Panc1 (cell line): ENCODE results near the gene PDZD2. TPM values are rescaled to one million over a fixed set of nuclear protein-coding genes. Genes with fewer than 3 reads are reported as not detected.

Experiments used
- ATAC-seq: fragments of 200-7000 bp; cut with Tn5 transposase; 2 replicates; pipeline ENCODE4 v1.9.1; 2020; ENCODE audit warnings: mild to moderate bottlenecking, moderate library complexity
- BruUV-seq: library from RNA; stranded (reverse); fragments of 400-500 nt; replicated peaks from 2 replicates; lab custom pipeline; 2021; lab: Mats Ljungman, UMichigan
- CTCF ChIA-PET: fragments of 300-600 bp; sonication (Branson Sonifier 250); formaldehyde crosslinking; loops from one replicate; lab custom pipeline; 2022; ENCODE audit warnings: antibody characterized with exemption; lab: Charles Lee
- POLR2A ChIA-PET: fragments of 300-600 bp; sonication (Branson Sonifier 250); formaldehyde crosslinking; loops from one replicate; lab custom pipeline; 2022; ENCODE audit warnings: antibody characterized with exemption; lab: Charles Lee
- DNase-seq: peaks from one replicate; pipeline ENCODE4 v3.0.0-alpha.2; 2010; ENCODE audit warnings: low read depth, low spot score
- H3K27ac ChIP-seq: 2 replicates; pipeline ENCODE4 v1.5.1; 2011; ENCODE audit warnings: mild to moderate bottlenecking, low read length, inconsistent platforms
- H3K27me3 ChIP-seq: fragments of 200-500 bp; sonication (Bioruptor generic); 2 replicates; pipeline ENCODE4 v1.6.0; 2014; ENCODE audit warnings: low read length, inconsistent platforms; ENCODE audit not compliant: control insufficient read depth, insufficient read depth
- H3K36me3 ChIP-seq: fragments of 200-500 bp; sonication (Bioruptor generic); 2 replicates; pipeline ENCODE4 v1.5.1; 2014; ENCODE audit warnings: inconsistent platforms, mild to moderate bottlenecking, low read length, moderate library complexity; ENCODE audit not compliant: control insufficient read depth, insufficient read depth
- H3K4me1 ChIP-seq: 2 replicates; pipeline ENCODE4 v1.5.1; 2011; ENCODE audit warnings: inconsistent platforms, mild to moderate bottlenecking, low read length, moderate library complexity; ENCODE audit not compliant: control insufficient read depth, insufficient read depth
- H3K4me3 ChIP-seq, 2 experiments: 2 replicates each; pipeline ENCODE4 v1.5.1; 2011 to 2012; ENCODE audit warnings: low read depth in 2 of 2, low read length in 2 of 2, mild to moderate bottlenecking in 2 of 2, inconsistent platforms in 1 of 2, moderate library complexity in 1 of 2
- H3K9me3 ChIP-seq: fragments of 200-500 bp; sonication (Bioruptor generic); 2 replicates; pipeline ENCODE4 v1.5.1; 2014; ENCODE audit warnings: low read depth, mild to moderate bottlenecking, inconsistent platforms, low read length, moderate library complexity; ENCODE audit not compliant: control insufficient read depth, insufficient read depth
- CTCF ChIP-seq: fragments of 450-650 bp; IDR thresholded peaks from 2 replicates; pipeline ENCODE4 v1.5.1; 2017; ENCODE audit warnings: mild to moderate bottlenecking
- POLR2AphosphoS5 ChIP-seq: IDR thresholded peaks from 2 replicates; pipeline ENCODE4 v1.6.1; 2012; ENCODE audit warnings: mild to moderate bottlenecking, low read depth, low read length, moderate library complexity
- REST ChIP-seq, 2 experiments: IDR thresholded peaks; 2 replicates each; pipeline ENCODE4 v1.6.1; 2011 to 2012; ENCODE audit warnings: low read depth in 2 of 2, control low read depth in 1 of 2, low read length in 1 of 2, mild to moderate bottlenecking in 1 of 2, moderate library complexity in 1 of 2; ENCODE audit not compliant: insufficient read depth in 1 of 2
- SIN3A ChIP-seq: IDR thresholded peaks from 2 replicates; pipeline ENCODE4 v1.6.1; 2012; ENCODE audit warnings: low read depth, mild to moderate bottlenecking, low read length, moderate library complexity, borderline replicate concordance; ENCODE audit not compliant: insufficient read depth
- TCF7L2 ChIP-seq: IDR thresholded peaks from 2 replicates; pipeline ENCODE4 v1.6.1; 2011; ENCODE audit warnings: mild to moderate bottlenecking, low read depth, low read length, inconsistent platforms
- in situ Hi-C: cut with HindIII; loops from 2 replicates; pipeline ENCODE4 v1.10.0; 2016; ENCODE audit warnings: low sequenced_read_pairs, low pct_unique_long_range_greater_than_20kb
- intact Hi-C: fragments of 100-400 bp; cut with micrococcal nuclease; formaldehyde crosslinking; loops from one replicate; pipeline ENCODE4 v1.10.0; 2022; ENCODE audit not compliant: unreplicated experiment
- total RNA-seq: library from RNA; stranded (reverse); gene quantifications from one replicate; pipeline ENCODE4 v1.2.1, GENCODE V29; 2021; ENCODE audit not compliant: unreplicated experiment

The PDZD2 gene
- total RNA-seq, 1 experiment from 2014 or later, result 0.10 TPM

GRCh38 chr5:31987985-31988710 lies 349.2 kb downstream of the PDZD2 start:
- no peak overlapping the region for H3K4me3 ChIP-seq
- intact Hi-C loops, result no loop called here
- DNase-seq (no peak), ATAC-seq (no peak)
- POLR2A ChIA-PET, result no interaction called here
- no peaks in the 10 kb centered on the region for H3K9me3 ChIP-seq
- no peaks in the 10 kb centered on the region for H3K4me1 ChIP-seq
- H3K27ac ChIP-seq, result no peak overlapping the region
- CTCF ChIA-PET, result no interaction called here
- no peaks in the 10 kb centered on the region for H3K27me3 ChIP-seq
- in situ Hi-C loops, result no loop called here
- TF ChIP-seq SIN3A (no peak), CTCF (no peak), TCF7L2 (no peak), REST (IDR thresholded peaks at IDR 0.05; ENCODE audit: insufficient read depth in 1 of 2, low read depth in 2 of 2, low read length in 1 of 2) (no peak), POLR2AphosphoS5 (no peak)
- no peaks in the 10 kb centered on the region for H3K36me3 ChIP-seq
- no TSS peak for BruUV-seq

- no peak overlapping the region for H3K27ac ChIP-seq
- in situ Hi-C loops (no loop called here), intact Hi-C loops (no loop called here)
- TF ChIP-seq CTCF, result no peak
- TF ChIP-seq POLR2AphosphoS5, result no peak
- no peak for TF ChIP-seq REST (IDR thresholded peaks at IDR 0.05; ENCODE audit: insufficient read depth in 1 of 2, low read depth in 2 of 2, low read length in 1 of 2)
- no peak for TF ChIP-seq SIN3A
- no peak for TF ChIP-seq TCF7L2
- no peaks in the 10 kb centered on the region for H3K4me1 ChIP-seq
- no peak overlapping the region for H3K4me3 ChIP-seq
- no peaks in the 10 kb centered on the region for H3K36me3 ChIP-seq
- no peak for DNase-seq
- no peaks in the 10 kb centered on the region for H3K27me3 ChIP-seq
- ChIA-PET CTCF (no interaction called here), POLR2A (interaction anchor here (0.6 kb wide), 1 partner anchor 16 kb away, joined by 9 read pairs; no protein-coding TSS in a partner anchor)
- no TSS peak for BruUV-seq
- H3K9me3 ChIP-seq, result no peaks in the 10 kb centered on the region
- no peak for ATAC-seq
Measured at GRCh38 chr5:31990081-31990650, 351.2 kb downstream of the PDZD2 start.
